Muscle layer of colon (tissue), 2 donors: ENCODE results near the gene GNE.
"Not testable (repeated sequence)": the region's sequence is repeated elsewhere in the genome, so short reads cannot be mapped to it uniquely, and the experiment has no call there.

Experiments used
- H3K27ac ChIP-seq: one replicate; pipeline ENCODE4 v1.7.0; 2013; ENCODE audit warnings: low read depth, mild to moderate bottlenecking, low read length, moderate library complexity
- H3K27me3 ChIP-seq, 2 donors: one replicate each; pipeline ENCODE4 v1.7.0; 2013; ENCODE audit warnings: low read length in 2 of 2, mild to moderate bottlenecking in 2 of 2; ENCODE audit not compliant: insufficient read depth in 2 of 2, control insufficient read depth in 1 of 2
- H3K36me3 ChIP-seq: one replicate; pipeline ENCODE4 v1.7.0; 2013; ENCODE audit warnings: mild to moderate bottlenecking, low read length; ENCODE audit not compliant: insufficient read depth
- H3K4me1 ChIP-seq: one replicate; pipeline ENCODE4 v1.7.0; 2013; ENCODE audit warnings: mild to moderate bottlenecking, low read length; ENCODE audit not compliant: insufficient read depth
- H3K4me3 ChIP-seq, 2 donors: one replicate each; pipeline ENCODE4 v1.7.0; 2013; ENCODE audit warnings: low read length in 2 of 2, low read depth in 1 of 2, mild to moderate bottlenecking in 1 of 2, moderate library complexity in 1 of 2
- H3K9ac ChIP-seq: one replicate; pipeline ENCODE4 v1.7.0; 2013; ENCODE audit warnings: low read length
- H3K9me3 ChIP-seq: one replicate; pipeline ENCODE4 v1.7.0; 2013; ENCODE audit warnings: mild to moderate bottlenecking, low read length
- donor health status: abdominal sarcoma.
- donor health status: Adenocarcinoma of cecum.

GNE gene, protein sequence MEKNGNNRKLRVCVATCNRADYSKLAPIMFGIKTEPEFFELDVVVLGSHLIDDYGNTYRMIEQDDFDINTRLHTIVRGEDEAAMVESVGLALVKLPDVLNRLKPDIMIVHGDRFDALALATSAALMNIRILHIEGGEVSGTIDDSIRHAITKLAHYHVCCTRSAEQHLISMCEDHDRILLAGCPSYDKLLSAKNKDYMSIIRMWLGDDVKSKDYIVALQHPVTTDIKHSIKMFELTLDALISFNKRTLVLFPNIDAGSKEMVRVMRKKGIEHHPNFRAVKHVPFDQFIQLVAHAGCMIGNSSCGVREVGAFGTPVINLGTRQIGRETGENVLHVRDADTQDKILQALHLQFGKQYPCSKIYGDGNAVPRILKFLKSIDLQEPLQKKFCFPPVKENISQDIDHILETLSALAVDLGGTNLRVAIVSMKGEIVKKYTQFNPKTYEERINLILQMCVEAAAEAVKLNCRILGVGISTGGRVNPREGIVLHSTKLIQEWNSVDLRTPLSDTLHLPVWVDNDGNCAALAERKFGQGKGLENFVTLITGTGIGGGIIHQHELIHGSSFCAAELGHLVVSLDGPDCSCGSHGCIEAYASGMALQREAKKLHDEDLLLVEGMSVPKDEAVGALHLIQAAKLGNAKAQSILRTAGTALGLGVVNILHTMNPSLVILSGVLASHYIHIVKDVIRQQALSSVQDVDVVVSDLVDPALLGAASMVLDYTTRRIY

GRCh38 chr9:36258208-36258995 lies at the start of gene GNE:
TSS of gene GNE (minus strand) at chr9:36258448. CDS start at chr9:36249355, 9,093 bp downstream.
- Histone ChIP-seq H3K36me3 (no peaks in the 10 kb centered on the region), H3K9ac (peak within 1 kb of the TSS; percentile 85), H3K27me3 (no peaks in the 10 kb centered on the region), H3K4me1 (peaks cover 15% of the 10 kb centered on the region), H3K9me3 (no peaks in the 10 kb centered on the region), H3K27ac (peak within 1 kb of the TSS; percentile 98), H3K4me3 (peak within 1 kb of the TSS; percentile 75 to 94)

DNA sequence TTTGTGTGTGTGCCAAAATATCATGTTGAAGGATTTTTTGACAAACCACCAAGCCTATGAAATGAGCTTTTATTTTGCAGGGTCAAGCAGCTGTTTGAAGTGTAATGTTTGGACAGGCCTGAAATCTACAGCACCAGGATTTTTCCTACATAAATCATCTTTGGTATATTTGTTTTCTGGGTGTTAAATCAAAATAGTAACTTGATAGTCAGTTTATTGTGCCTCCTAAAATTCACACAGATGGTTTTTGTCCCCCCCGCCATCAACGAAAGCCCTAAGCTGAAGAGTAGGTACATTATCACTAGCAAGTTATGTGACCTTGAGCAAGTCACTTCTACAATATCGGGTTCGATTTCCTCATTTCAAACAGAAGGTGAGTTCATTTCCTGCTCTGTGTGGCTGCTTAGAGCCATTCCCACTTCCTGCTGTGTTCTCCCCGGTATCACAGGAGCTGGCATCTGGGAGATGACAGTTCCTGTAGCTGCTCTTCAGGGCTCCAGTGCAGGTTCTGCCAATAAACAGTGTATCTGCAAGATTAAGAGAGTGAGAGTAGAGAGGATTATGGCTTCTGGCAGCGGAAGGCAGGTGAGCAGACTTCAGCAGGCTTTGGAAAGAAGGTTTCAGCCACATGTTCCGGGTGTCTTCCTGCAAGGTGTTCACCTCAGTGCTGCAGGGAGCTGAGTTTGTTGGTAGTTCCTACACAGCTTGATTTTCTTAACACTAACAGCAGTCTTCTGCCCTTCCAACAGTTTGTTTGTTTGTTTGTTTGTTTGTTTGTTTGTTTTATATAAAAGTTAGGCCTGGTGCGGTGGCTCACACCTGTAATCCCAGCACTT lies 48.4 kb upstream of the GNE start:
- H3K27me3 ChIP-seq = no peaks in the 10 kb centered on the region
- H3K4me1 ChIP-seq = no peaks in the 10 kb centered on the region
- H3K9ac ChIP-seq = no peak overlapping the region
- H3K4me3 ChIP-seq = no peak overlapping the region
- no peaks in the 10 kb centered on the region for H3K36me3 ChIP-seq
- H3K9me3 ChIP-seq = no peaks in the 10 kb centered on the region
- no peak overlapping the region for H3K27ac ChIP-seq

GRCh38 chr9:36304366-36304765 lies 46.1 kb upstream of the GNE start:
- not testable (repeated sequence) for H3K27me3 ChIP-seq, H3K36me3 ChIP-seq, H3K4me3 ChIP-seq, H3K9ac ChIP-seq, H3K4me1 ChIP-seq, H3K27ac ChIP-seq, H3K9me3 ChIP-seq

DNA sequence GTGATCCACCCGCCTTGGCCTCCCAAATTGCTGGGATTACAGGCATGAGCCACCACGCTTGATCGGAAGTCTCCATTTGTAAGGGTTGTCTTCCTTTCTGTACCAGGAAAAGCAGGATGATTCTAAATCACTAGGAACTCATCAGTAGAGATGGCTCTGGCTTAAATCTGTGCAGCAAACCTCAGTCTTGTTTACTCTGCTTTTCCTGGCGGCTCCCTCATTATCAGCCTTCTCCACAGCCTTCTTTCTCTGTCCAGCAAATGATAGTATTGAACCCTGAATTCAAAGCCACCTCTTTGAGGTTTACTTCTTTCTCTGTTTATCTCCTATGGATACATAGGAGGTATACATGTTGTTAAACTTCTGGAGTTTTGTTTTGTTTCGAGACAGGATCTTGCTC lies 43.0 kb upstream of the GNE start:
- no peaks in the 10 kb centered on the region for H3K4me1 ChIP-seq
- H3K4me3 ChIP-seq = no peak overlapping the region
- H3K36me3 ChIP-seq = no peaks in the 10 kb centered on the region
- no peaks in the 10 kb centered on the region for H3K27me3 ChIP-seq
- H3K9me3 ChIP-seq = no peaks in the 10 kb centered on the region
- no peak overlapping the region for H3K9ac ChIP-seq
- no peak overlapping the region for H3K27ac ChIP-seq

DNA sequence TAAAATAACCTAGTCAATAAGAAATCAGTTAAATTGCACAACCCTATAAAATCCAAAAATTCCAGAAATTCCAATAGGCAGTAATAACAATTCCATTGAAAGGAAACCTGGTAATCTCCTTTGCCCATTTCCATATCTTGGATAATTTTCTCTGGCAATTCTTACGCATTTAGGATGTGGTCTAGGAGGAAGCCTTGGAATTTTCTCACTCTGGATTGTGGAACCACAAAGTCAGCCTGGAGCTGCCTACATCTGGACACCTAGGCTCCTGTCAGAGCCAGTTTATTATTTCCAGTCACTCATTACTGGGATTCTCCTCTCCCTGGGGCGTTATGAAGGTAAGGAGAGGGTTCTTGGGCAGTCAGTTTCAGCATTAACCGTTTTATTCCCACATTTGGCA lies 40.3 kb upstream of the GNE start:
- H3K9ac ChIP-seq = no peak overlapping the region
- H3K4me3 ChIP-seq = no peak overlapping the region
- no peaks in the 10 kb centered on the region for H3K27me3 ChIP-seq
- no peaks in the 10 kb centered on the region for H3K4me1 ChIP-seq
- H3K27ac ChIP-seq = no peak overlapping the region
- no peaks in the 10 kb centered on the region for H3K36me3 ChIP-seq
- H3K9me3 ChIP-seq = no peaks in the 10 kb centered on the region

DNA sequence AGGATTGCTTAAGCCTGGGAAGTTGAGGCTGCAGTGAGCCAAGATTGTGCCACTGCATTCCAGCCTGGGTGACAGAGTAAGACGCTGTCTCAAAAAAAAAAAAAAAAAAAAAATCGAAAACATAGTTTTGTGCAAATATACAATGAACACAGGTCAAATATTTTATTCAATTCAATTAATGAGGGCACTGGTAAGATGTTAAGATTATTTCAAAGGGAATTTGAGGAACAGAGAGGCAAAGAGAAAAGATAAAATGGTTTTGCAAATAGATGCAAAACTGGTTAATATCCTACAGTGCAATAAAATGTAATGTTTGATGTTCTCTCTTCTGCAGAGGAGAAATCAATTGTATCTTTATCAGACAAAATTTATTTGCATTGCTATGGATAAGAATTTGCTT lies 39.5 kb upstream of the GNE start:
- no peaks in the 10 kb centered on the region for H3K36me3 ChIP-seq
- H3K27ac ChIP-seq = no peak overlapping the region
- H3K9ac ChIP-seq = no peak overlapping the region
- H3K4me3 ChIP-seq = no peak overlapping the region
- H3K27me3 ChIP-seq = no peaks in the 10 kb centered on the region
- no peaks in the 10 kb centered on the region for H3K9me3 ChIP-seq
- no peaks in the 10 kb centered on the region for H3K4me1 ChIP-seq

DNA sequence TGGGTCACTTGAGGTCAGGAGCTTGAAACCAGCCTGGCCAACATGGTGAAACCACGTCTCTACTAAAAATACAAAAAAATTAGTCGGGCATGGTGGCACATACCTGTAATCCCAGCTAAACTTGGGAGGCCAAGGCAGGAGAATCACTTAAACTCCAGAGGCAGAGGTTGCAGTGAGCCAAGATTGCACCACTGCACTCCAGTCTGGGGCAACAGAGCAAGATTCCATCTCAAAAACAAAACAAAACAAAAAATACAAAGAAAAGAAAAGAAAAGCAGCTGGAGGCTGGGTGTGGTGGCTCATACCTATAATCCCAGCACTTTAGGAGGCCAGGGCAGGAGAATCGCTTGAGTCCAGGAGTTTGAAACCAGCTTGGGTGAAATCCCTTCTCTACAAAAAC lies 36.7 kb upstream of the GNE start:
- not testable (repeated sequence) for H3K27ac ChIP-seq, H3K4me3 ChIP-seq, H3K4me1 ChIP-seq, H3K36me3 ChIP-seq, H3K27me3 ChIP-seq, H3K9me3 ChIP-seq, H3K9ac ChIP-seq

GRCh38 chr9:36293918-36294317 lies 35.7 kb upstream of the GNE start:
- H3K27ac ChIP-seq = no peak overlapping the region
- no peak overlapping the region for H3K4me3 ChIP-seq
- H3K36me3 ChIP-seq = no peaks in the 10 kb centered on the region
- H3K27me3 ChIP-seq = no peaks in the 10 kb centered on the region
- H3K9ac ChIP-seq = no peak overlapping the region
- H3K9me3 ChIP-seq = no peaks in the 10 kb centered on the region
- no peaks in the 10 kb centered on the region for H3K4me1 ChIP-seq

GRCh38 chr9:36293171-36293570 lies 34.9 kb upstream of the GNE start:
- H3K36me3 ChIP-seq = no peaks in the 10 kb centered on the region
- H3K4me3 ChIP-seq = no peak overlapping the region
- no peak overlapping the region for H3K27ac ChIP-seq
- no peaks in the 10 kb centered on the region for H3K4me1 ChIP-seq
- no peaks in the 10 kb centered on the region for H3K27me3 ChIP-seq
- H3K9ac ChIP-seq = no peak overlapping the region
- no peaks in the 10 kb centered on the region for H3K9me3 ChIP-seq

GRCh38 chr9:36292641-36293040 lies 34.4 kb upstream of the GNE start:
- Histone ChIP-seq H3K4me1 (no peaks in the 10 kb centered on the region), H3K4me3 (no peak overlapping the region), H3K9me3 (no peaks in the 10 kb centered on the region), H3K9ac (no peak overlapping the region), H3K36me3 (no peaks in the 10 kb centered on the region), H3K27ac (no peak overlapping the region), H3K27me3 (no peaks in the 10 kb centered on the region)

DNA sequence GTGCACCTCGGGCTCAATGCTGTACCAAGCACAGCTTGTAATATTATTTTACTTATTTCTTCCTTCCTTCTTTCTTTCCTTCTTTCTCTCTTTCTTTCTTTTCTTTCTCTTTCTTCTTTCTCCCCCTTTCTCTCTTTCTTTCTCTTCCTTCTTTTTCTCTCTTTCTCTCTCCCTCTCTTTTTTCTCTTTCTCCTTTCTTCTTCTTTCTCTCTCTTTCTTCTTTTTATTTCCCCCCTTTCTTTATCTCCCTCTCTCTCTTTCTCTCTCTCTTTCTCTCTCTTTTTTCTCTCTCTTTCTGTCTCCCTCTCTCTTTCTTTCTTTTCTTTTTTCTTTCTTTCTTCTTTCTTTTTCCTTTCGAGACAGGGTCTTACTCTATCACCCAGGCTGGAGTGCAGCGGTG lies 32.7 kb upstream of the GNE start:
- no peaks in the 10 kb centered on the region for H3K9me3 ChIP-seq
- no peak overlapping the region for H3K9ac ChIP-seq
- no peak overlapping the region for H3K27ac ChIP-seq
- H3K4me3 ChIP-seq = no peak overlapping the region
- no peaks in the 10 kb centered on the region for H3K27me3 ChIP-seq
- no peaks in the 10 kb centered on the region for H3K36me3 ChIP-seq
- no peaks in the 10 kb centered on the region for H3K4me1 ChIP-seq
